Hepatocyte (in vitro differentiated cells): ENCODE data around the gene HIGD1A.

ENCODE experiments used
- EZH2 ChIP-seq: fragments of 200-600 bp; sonication (generic); IDR thresholded peaks from 2 replicates; pipeline ENCODE4 v1.6.1; 2016; ENCODE audit warnings: antibody characterized with exemption, mild to moderate bottlenecking, borderline replicate concordance
- EZH2phosphoT487 ChIP-seq: fragments of 200-600 bp; sonication (generic); IDR thresholded peaks from one replicate; pipeline ENCODE4 v1.6.1; 2018; ENCODE audit warnings: antibody characterized with exemption, mild to moderate bottlenecking, low read depth, moderate library complexity; ENCODE audit not compliant: unreplicated experiment, severe bottlenecking
- TF ChIP-seq, protein P1 (sequence below): fragments of 200-600 bp; sonication (generic); IDR thresholded peaks from 2 replicates; pipeline ENCODE4 v1.5.1; 2016; ENCODE audit warnings: antibody characterized with exemption, mild to moderate bottlenecking; ENCODE audit not compliant: poor library complexity

DNA sequence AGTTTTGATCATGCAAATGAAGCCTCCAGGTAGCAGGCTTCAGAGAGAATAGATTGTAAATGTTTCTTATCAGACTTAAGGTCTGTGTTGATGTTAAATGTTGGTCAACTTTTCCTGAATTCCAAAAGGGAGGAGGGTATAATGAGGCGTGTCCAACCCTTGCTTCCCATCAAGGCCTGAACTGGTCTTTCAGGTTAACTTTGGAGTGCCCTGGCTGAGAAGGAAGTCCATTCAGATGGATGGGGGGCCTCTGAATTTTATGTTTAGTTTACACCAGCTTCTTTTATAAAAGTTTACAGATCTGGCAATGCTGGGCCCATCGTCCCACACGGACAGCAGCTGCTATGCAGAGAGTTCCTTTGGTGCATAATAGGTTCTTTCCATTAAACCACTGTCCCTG, 40.2 kb downstream of the HIGD1A start:
- TF ChIP-seq, protein P1, sequence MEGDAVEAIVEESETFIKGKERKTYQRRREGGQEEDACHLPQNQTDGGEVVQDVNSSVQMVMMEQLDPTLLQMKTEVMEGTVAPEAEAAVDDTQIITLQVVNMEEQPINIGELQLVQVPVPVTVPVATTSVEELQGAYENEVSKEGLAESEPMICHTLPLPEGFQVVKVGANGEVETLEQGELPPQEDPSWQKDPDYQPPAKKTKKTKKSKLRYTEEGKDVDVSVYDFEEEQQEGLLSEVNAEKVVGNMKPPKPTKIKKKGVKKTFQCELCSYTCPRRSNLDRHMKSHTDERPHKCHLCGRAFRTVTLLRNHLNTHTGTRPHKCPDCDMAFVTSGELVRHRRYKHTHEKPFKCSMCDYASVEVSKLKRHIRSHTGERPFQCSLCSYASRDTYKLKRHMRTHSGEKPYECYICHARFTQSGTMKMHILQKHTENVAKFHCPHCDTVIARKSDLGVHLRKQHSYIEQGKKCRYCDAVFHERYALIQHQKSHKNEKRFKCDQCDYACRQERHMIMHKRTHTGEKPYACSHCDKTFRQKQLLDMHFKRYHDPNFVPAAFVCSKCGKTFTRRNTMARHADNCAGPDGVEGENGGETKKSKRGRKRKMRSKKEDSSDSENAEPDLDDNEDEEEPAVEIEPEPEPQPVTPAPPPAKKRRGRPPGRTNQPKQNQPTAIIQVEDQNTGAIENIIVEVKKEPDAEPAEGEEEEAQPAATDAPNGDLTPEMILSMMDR: no peak
- TF ChIP-seq EZH2phosphoT487: no peak
- TF ChIP-seq EZH2: no peak
